Fibroblast of pulmonary artery (primary cell): ENCODE measurements around the gene ST6GALNAC4.

Source experiments
- DNase-seq: peaks from one replicate; pipeline ENCODE4 v3.0.0-alpha.2; 2010; ENCODE audit warnings: low read depth
- H3K4me3 ChIP-seq: replicated peaks from 2 replicates; pipeline ENCODE4 v1.5.1; 2011; ENCODE audit warnings: low read depth, mild to moderate bottlenecking, control low read depth, low read length, moderate library complexity
- CTCF ChIP-seq: IDR thresholded peaks from 2 replicates; pipeline ENCODE4 v1.5.1; 2011; ENCODE audit warnings: mild to moderate bottlenecking, control low read depth, low read length, inconsistent platforms; ENCODE audit errors: missing control alignments

The ST6GALNAC4 gene

GRCh38 chr9:127945942-127946341 is 29.1 kb upstream of the ST6GALNAC4 start:
- no peak for TF ChIP-seq CTCF
- H3K4me3 ChIP-seq = no peak overlapping the region

GRCh38 chr9:127945338-127945737 is 28.5 kb upstream of the ST6GALNAC4 start:
- no peak for TF ChIP-seq CTCF
- H3K4me3 ChIP-seq = no peak overlapping the region
- DNase-seq = no peak

More at GRCh38 chr9:127945942-127946341, 29.1 kb upstream of the ST6GALNAC4 start:
- DNase-seq = no peak

GRCh38 chr9:127944586-127945218 is 27.9 kb upstream of the ST6GALNAC4 start:
- no peak for DNase-seq
- H3K4me3 ChIP-seq = no peak overlapping the region
- TF ChIP-seq CTCF = no peak

GRCh38 chr9:127943731-127944144 is 26.9 kb upstream of the ST6GALNAC4 start:
- DNase-seq = peak; percentile 77
- peak; percentile 91 for TF ChIP-seq CTCF
- no peak overlapping the region for H3K4me3 ChIP-seq

- DNase-seq = no peak
- no peak overlapping the region for H3K4me3 ChIP-seq
- no peak for TF ChIP-seq CTCF
Observed at GRCh38 chr9:127943011-127943662, 26.3 kb upstream of the ST6GALNAC4 start.

GRCh38 chr9:127942216-127943010 is 25.6 kb upstream of the ST6GALNAC4 start:
- TF ChIP-seq CTCF = peak; percentile 75
- H3K4me3 ChIP-seq = no peak overlapping the region
- DNase-seq = peak; percentile 73

GRCh38 chr9:127941961-127942215 is 25.0 kb upstream of the ST6GALNAC4 start:
- DNase-seq = no peak
- no peak for TF ChIP-seq CTCF
- no peak overlapping the region for H3K4me3 ChIP-seq
